Lower leg skin (tissue), 4 donors: ENCODE results near the gene HOXB1. TPM values are rescaled to one million over a fixed set of nuclear protein-coding genes. Genes with fewer than 3 reads are reported as not detected.
A peak's percentile ranks its signal among the peaks of the same experiment; 100 is the strongest.

Source experiments
- DNase-seq, 2 donors: peaks; one replicate each; pipeline ENCODE4 v3.0.0-alpha.2; 2019; ENCODE audit warnings: low spot score in 2 of 2
- H3K4me3 ChIP-seq: fragments of 200-600 bp; sonication (generic); 2 replicates; pipeline ENCODE4 v1.5.1; 2017; ENCODE audit warnings: mild to moderate bottlenecking, low read depth; ENCODE audit not compliant: poor library complexity, severe bottlenecking
- CTCF ChIP-seq, 3 donors: fragments of 450-650 bp; IDR thresholded peaks; one replicate each; pipeline ENCODE4 v1.5.1; 2016; ENCODE audit warnings: antibody characterized with exemption in 3 of 3, mild to moderate bottlenecking in 3 of 3, moderate library complexity in 2 of 3
- POLR2A ChIP-seq, 2 donors: fragments of 450-650 bp; IDR thresholded peaks; one replicate each; pipeline ENCODE4 v1.6.1; 2016 to 2017; ENCODE audit warnings: antibody characterized with exemption in 2 of 2, mild to moderate bottlenecking in 1 of 2, moderate library complexity in 1 of 2
- WGBS, 2 donors: methylation state at CpG; one replicate each; pipeline ENCODE4 v1.1.5; 2018; 5-methylcytosine and 5-hydroxymethylcytosine counted together
- intact Hi-C: fragments of 100-400 bp; cut with DNase I; formaldehyde crosslinking; loops from one replicate; pipeline ENCODE4 v1.15.0; 2023; ENCODE audit warnings: low total_unique reads
- total RNA-seq, 4 donors: library from RNA; depleted of rRNA; stranded (reverse); fragments of >200 nt; gene quantifications; one replicate each; pipeline ENCODE4 v1.1.0, GENCODE V29; 2016

Gene HOXB1
- total RNA-seq, 4 donors from 2014 or later: 0.19 to 0.52 TPM; not detected in 2

- WGBS, 2 donors: 64 to 76% methylated on average over 2 of the region's 2 CpGs
- intact Hi-C loops: loop anchor here (5.0 kb wide), 1 partner anchor 102 kb away; the partner anchor contains the start of genes HOXB3 and HOXB5
- no peak for DNase-seq
- no peak overlapping the region for H3K4me3 ChIP-seq
- TF ChIP-seq CTCF (IDR thresholded peaks at IDR 0.05): no peak
- TF ChIP-seq POLR2A (IDR thresholded peaks at IDR 0.05): no peak
These were observed 40.3 kb downstream of the HOXB1 start for GRCh38 chr17:48490451-48490892.

- intact Hi-C loops: loop anchor here (5.0 kb wide), 1 partner anchor 103 kb away; the partner anchor contains the start of genes HOXB3 and HOXB5
- no peak overlapping the region for H3K4me3 ChIP-seq
- TF ChIP-seq POLR2A (IDR thresholded peaks at IDR 0.05): no peak
- no peak for DNase-seq
- 89 to 93% methylated on average over 13 of the region's 13 CpGs for WGBS, 2 donors
These were observed 41.0 kb downstream of the HOXB1 start for GRCh38 chr17:48489781-48490180.

GRCh38 chr17:48488548-48489106, 42.2 kb downstream of the HOXB1 start:
- DNase-seq: peak in 1 of 2 donors; percentile 59
- WGBS, 2 donors: 54 to 58% methylated on average over 3 of the region's 3 CpGs
- intact Hi-C loops: no loop called here
- TF ChIP-seq CTCF (IDR thresholded peaks at IDR 0.05) (no peak), POLR2A (IDR thresholded peaks at IDR 0.05) (no peak)
- H3K4me3 ChIP-seq: no peak overlapping the region

GRCh38 chr17:48487221-48487620, 43.6 kb downstream of the HOXB1 start:
- no peak for DNase-seq
- 87 to 91% methylated on average over 2 of the region's 2 CpGs for WGBS, 2 donors
- TF ChIP-seq POLR2A (IDR thresholded peaks at IDR 0.05): no peak
- no peak for TF ChIP-seq CTCF (IDR thresholded peaks at IDR 0.05)
- intact Hi-C loops: no loop called here
- H3K4me3 ChIP-seq: no peak overlapping the region

GRCh38 chr17:48486557-48486956, 44.3 kb downstream of the HOXB1 start:
- TF ChIP-seq CTCF (IDR thresholded peaks at IDR 0.05) (no peak), POLR2A (IDR thresholded peaks at IDR 0.05) (no peak)
- no peak overlapping the region for H3K4me3 ChIP-seq
- DNase-seq: no peak
- intact Hi-C loops: no loop called here
- 72 to 82% methylated on average over 5 of the region's 5 CpGs for WGBS, 2 donors

- TF ChIP-seq POLR2A (IDR thresholded peaks at IDR 0.05): no peak
- no peak for TF ChIP-seq CTCF (IDR thresholded peaks at IDR 0.05)
- no peak overlapping the region for H3K4me3 ChIP-seq
- WGBS, 2 donors: 76 to 84% methylated on average over 2 of the region's 2 CpGs
- intact Hi-C loops: no loop called here
- no peak for DNase-seq
These were observed 46.0 kb downstream of the HOXB1 start for GRCh38 chr17:48484850-48485249.
